GM18907 (cell line): ENCODE data around the gene FOXC1.

Source experiments
- ATAC-seq: cut with Tn5 transposase; IDR thresholded peaks from one replicate; pipeline ENCODE4 v1.9.1; 2021; ENCODE audit warnings: mild to moderate bottlenecking, moderate library complexity; ENCODE audit not compliant: unreplicated experiment

The FOXC1 gene

DNA sequence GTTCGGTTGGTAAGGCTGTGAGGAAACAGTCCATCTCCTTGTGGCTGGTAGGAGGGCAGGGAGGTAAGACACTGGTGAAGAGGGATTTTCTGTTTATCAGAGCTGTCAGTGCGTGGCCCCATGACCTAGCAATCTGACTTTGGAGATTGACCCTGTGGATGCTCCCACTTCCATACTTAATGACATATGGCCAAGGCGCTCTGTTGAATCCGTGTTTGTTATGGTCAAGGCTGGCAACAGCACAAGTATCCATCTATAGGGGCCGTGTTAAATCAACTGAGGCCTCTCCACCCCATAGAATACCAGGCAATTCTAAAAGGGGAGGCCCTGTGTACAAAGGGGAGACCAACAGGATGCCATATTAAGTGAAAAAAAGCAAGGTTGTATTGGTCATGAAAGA lies 25.6 kb upstream of the FOXC1 start:
- ATAC-seq, result no peak

DNA sequence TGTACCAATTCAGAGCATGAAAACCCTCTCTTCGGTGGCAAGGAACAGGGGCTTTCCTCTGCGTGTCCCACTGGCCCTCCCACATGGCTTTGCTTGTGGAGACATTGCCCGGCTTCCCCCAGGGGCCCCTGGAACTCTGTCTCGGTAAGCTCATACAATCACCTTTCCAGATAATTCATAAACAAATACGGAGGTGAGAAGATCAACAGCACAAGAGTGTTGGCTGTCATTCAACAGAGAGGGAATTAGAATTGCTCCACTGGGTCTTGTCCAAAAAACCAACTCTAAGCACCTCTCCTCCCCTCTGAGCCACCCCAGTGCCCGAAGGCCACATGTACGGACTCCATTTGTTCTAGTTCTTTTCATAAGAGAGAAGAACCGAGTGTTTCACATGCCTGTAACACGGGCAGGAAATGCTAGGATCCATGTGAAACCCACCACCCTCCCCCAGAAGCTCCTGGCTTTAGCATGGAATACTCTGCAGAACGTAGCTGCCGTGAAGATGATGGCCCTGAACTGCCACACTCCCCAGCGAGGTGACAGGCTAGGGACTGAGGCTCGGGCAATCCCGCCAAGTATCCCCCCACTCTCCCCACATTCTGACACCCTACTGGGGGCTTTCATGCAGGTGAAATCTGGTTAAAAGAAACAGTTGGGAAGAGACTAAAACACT lies 24.6 kb upstream of the FOXC1 start:
- no peak for ATAC-seq

DNA sequence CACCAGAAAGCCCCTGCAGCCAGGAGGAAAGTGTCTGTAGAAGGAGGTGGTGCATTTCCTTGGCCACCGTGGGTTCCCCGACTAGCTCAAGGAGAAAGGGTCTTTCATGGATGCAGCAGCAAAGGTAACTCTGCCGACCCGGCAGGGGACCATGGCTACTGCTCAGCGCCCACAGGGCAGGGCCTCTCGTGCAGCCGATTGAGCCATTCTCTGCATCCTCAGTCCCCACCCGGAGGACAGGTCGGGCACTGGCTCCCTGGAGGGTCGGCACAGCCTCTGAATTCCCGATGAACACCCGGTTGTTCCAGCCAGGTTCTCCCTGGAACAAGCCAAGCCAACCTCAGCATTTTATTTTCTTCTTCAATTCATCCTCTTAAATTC lies 24.1 kb upstream of the FOXC1 start:
- ATAC-seq, result no peak

DNA sequence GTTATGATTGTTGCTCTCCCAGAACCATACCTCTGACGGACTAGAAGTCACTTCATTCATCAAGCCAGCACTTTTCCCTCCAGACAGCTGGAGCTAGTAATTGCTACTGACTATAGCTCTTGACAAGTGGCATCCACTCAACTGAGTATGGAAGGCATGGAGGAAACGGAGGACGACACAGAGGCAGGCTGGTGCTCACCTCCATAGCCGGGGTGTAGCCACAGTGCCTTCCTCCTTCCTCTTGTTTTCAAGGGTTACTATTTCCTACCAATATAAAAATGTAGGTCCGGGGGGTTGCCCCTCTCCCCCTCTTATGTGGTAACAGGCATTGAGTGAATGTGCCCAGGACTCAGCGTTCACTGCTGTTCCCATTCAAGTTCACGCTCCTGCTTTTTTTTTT lies 23.5 kb upstream of the FOXC1 start:
- no peak for ATAC-seq

DNA sequence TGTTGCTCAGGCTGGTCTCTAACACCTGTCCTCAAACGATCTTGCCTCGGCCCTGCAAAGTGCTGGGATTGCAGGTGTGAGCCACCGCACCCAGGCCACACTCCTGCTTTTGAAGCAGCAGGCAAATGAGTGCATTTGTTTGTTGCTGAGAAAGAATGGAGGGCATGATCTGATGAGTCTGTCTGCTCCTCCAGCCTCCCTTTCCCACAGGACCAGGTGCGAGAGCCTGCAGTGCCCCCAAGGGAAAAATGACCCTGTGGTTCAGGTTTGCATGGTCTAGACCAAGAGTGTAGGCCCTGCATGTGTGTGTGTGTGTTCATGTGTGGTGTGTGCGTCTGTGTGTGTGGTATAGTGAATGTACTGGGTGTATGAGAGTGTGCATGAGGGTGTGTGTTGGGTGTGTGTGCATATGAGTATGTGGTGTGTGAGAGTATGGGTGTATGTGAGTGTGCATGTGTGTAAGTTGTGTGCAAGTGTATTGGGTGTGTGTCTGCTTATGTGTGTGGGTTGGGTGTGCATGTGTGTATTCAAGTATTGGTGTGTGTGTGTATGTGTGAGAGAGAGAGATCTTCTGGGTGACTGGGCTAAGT lies 22.8 kb upstream of the FOXC1 start:
- ATAC-seq, result no peak

DNA sequence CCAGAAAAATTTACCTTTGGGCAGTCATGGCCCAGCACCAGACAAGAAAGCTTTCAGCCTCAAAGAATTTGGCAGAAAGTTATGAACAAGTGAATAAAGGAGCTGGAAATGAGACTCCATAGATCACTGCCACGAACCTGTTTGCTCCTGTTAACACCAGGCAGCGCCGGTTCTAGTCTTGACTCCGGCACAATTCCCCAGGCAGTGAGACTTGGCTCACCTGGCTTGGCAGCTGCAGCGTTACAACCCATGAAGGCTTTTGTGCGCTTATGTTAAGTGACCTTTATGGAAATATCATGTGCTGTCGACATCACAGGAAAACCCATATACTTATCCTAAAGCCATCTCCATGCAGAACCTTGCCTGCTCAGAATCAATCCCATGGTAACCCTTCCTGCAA lies 22.2 kb upstream of the FOXC1 start:
- ATAC-seq, result no peak

DNA sequence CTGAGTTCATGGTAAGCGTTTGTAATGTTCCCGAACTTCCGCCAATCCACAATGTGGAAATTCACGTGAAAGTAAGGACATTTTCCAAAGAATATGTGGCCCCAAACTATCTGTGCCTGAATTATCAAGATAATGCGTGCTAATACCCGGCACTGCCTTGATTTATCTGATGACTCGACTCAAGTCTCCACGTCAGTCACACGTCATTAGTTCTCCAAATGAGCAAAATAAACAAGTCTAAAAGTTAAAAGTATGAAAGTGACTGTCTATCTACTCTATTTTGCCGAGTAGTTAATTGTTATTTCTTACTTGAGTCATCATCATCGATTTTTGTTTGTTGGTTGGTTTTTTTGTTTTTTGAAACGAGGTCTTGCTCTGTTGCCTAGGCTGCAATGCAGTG lies 21.7 kb upstream of the FOXC1 start:
- ATAC-seq, result no peak

DNA sequence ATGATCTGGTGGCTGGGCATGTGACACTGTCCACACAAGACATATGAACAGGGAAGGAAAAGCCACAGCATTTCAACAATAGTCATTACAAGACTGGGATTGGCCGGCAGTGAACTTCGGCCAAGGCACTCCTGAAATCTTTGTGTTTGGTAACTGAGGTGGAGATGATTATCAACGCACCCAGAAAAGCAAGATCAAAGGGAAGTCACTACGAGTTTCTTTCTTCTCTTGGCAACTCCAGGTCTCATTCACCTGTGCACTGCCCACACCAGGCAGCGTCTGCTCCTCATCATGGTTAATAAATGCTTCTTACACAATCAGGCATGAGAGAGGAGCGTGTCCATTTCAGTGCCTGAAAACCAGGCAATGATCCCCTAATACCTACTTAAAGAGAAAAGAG lies 20.5 kb upstream of the FOXC1 start:
- no peak for ATAC-seq

DNA sequence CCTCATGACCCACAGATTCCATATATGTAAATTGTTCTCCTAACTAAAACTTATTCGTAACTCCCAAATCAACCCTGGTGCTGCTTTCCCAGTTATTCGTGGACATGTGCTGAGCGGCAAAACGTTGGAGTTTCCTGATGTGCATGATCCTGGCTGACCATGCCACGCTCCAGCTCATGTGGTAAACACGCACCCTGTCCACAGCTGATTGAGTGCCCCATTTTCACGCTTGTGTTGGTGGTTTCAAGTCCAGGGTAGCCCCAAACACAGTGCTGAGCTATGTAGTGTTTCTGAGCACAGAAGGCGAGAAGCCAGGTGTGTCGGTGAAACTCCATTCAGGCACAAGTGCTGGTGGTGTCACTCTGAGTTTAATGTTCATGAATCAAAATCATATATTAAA lies 19.1 kb upstream of the FOXC1 start:
- ATAC-seq, result no peak

DNA sequence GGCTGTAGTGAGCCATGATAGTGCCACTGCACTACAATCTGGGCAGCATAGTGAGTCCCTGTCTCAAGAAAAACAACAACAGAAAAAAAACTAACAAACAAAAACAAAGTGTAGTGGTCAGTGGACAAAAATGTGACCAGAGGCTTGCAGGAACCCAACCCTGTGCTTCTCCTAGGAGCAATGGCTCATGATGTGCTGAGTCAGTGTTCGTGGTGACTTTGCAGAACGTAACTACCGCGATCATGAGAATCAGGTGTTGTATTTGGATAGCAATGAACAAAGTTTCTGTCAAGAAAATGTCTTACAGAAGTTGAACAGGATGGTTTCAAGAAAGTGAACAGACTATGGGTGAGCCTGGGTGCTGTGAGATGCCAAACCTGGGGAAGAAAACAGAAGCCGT lies 18.5 kb upstream of the FOXC1 start:
- no peak for ATAC-seq

DNA sequence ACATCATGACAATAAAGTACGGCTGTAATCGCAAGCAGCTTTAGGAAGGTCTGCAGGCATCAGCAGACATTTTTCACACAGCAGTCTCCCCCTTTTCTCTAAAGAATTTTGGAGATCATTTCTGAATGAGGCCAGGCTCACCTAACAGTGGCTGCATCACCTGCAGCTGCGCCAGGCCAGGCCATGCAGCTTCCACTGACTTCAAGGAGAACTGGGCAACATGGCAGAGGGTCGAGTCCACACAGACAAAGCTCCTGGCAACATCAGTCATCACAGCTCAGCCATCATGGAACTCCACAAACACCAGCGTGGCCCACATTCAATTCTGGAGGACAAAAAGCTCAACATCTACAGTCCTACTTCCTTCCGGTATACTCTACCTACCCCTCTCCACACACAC lies 17.8 kb upstream of the FOXC1 start:
- ATAC-seq, result no peak

DNA sequence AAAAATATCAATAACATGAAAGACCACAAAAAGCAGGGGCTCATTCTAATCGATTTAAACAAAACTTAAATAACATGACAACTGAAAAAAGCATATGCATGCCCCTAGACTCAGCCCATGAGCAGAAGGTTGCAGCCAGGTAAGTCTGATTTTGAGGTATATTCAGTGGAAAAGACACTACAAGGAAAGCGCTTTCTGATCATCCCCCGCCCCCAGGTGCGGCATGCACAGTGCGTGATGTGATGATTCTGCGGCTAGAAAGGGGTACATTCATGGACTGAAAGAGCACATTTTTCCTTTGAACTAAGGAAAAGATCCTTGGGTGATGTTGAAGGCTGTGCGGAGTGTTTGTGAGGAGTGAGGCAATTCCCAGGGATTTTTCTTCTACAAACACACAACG lies 16.9 kb upstream of the FOXC1 start:
- no peak for ATAC-seq

DNA sequence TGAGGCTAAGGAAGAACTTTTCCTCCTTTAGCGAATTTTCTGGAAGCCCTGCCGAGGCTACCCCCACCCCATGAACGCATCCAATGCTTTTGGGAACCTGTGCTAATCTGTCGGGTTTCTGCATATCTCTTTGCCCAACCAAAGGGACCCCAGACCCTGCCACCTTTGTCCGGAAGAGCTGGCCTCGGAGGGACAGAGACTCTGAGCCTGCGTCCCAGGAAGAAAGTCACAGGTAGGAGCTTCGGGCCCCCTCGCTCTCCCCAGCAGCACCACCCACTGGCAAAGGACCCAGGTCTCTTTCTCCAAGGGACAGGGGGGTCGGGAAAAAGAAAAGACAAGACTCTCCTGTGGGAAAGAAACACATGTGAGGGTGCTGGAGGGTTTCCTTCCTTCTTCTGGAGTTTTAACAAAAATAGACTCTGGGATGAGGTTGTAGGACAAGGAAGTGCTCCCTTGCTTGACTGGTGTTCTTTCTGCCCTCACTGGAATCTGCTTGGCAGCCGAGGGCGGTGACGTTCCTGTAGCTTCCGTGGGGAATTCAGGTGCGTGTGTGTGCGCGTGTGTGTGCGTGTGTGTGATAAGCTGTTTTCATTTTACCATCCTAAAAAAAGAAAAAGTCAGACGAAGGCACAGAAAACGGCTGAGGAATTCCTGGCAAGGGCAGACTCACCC lies 16.3 kb upstream of the FOXC1 start:
- no peak for ATAC-seq

DNA sequence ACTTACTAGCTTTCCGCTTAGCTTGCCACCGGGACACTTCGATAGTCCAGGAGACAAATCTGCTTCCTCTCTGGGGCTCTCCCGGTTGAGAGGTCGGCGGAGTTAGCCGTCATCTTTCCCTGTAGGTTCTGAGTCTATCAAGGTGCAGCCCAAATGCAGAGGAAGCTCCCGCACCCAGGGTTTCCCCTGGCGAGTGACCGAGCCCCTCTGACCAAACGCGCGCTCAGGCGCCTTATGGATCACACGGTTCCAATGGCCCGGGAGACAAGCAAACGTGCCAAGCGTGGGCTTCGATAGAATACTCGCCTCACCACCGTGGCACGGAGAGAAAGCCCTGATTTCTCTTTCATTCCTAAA lies 15.8 kb upstream of the FOXC1 start:
- no peak for ATAC-seq

DNA sequence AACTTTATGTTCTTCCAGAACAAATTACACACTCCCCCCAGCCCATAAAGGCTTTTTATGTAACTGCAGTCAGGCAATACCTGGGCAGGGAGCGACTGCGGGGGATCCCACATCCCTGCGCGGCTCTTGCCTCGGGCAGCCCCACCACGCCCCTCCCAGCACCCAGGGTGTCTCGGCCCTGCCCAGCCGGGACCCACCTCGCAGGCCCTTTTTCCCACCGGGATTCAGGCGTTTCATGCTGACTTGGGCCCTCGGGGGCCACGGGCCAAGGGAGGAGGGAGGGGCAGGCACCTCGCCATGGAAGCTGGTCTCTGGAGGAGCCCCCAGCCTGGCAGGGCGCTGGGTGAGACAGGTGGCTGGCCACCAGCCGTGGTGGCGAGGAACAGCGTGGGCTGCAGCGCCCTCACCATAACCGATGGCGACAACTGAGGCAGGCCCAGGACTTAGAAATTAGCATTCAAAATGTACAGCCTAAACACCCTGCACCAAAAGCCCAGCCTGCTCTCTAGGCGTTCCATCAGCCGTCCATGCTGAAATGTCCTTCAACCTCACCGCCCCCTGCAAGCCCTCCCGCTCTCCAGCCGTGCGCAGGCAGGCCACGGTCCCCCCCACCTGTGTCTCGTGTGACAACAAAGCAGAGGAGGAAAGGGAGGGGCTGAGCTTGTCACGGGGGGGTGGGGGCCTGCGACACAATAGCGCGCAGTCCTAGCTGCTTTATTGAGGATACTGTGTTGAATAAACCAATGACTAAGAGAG lies 15.1 kb upstream of the FOXC1 start:
- ATAC-seq, result no peak

DNA sequence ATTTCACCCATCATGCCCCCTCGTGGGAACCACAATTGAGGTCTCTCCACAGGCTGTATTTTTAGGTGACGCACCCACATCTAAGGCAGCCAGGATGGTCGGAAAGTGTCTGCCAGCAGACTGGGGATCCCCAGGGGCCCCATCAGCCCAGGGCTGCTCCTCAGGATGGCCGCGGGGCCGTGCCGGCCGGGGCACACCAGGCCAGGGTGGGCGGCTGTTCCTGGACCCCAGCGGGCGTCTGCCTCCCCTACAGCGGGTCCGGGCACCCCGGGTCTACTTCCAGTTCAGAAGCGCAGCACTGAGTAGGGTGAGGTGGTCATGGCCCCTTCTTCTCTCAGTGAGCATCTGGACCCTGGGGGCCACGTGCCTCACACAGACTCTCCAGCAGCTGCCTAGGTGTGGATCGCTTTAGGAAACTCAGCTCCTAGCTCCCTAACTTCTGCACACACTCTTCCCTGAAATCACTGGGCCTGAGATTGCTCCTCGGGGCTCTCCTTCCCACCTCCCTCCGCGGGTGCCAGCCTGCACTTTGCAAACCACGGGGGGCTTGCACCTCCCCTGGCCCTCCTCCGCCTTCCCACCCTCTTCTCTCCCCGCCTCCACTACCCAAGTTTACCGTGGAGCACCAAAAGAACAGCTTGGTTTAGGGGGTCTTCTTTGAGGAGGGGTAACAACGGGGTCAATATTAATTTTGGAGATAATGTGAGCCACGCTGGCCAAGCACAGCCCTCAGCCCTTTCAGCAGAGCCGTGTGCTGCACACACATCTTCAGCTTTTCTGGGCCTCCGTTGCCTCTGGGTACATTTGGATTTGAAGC lies 14.2 kb upstream of the FOXC1 start:
- ATAC-seq, result no peak

DNA sequence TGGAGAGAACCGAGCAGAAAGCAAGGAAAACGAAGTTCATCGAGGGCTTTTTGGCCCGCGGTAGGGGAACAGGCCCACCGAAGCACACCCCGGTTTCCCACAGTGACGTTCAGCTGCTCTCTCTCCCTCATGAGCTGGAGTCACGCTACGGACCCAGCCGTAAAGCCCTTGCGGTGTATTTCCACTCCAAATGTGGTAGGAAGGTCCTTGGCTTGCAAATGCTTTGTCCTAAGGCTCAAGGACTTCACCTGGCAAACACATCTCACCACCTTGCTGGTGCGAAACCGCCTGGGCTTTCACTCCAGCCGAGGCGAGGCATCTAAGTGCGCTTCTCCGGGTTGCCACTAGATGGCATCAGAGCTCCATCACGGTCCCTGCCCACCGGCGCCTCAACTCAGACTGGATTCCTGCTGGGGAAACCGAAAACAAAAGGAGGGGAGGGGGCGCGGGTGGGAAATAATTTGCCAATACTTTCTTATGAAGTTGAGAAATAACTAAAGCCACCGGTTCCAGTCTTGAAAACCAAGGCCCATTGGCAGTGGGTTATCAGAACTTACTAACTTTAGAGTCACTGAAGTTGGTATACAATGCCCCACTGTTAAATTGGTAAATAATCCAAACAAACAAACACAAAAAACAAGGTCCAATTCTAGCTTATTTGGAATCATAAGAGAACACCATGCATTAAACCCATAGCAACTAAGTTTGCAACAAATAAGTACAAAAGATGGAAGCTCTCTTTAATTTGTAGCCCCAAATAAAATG lies 13.4 kb upstream of the FOXC1 start:
- no peak for ATAC-seq

DNA sequence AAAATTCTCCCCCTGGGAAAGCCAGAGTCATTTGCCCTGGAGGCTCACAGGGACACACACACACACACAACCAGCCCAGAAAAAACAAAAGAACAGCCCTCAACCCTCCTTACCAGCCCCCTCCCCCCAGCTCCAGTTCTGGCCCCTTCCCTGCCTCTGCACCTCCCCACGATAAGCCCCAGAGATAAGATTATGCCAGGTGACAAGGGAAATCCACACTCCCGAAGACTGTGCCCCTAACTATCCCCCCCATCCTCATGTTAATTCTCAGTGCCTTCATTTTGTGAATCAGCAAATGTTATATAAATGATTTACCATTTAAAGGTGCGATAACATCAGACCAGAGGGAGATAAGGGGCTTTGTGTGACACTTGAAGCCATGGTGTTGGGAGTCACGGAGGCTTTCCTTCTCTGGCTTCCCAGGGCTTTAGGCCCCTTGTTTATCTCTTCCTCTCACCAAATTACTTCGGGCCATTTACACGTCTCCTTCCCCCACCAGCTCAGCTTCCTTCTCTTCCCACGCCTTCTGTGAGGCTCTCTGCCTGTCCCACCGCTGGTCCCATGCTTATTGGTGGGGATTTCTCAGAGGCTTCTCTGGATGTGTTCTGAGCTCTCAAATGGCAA lies 12.5 kb upstream of the FOXC1 start:
- no peak for ATAC-seq

DNA sequence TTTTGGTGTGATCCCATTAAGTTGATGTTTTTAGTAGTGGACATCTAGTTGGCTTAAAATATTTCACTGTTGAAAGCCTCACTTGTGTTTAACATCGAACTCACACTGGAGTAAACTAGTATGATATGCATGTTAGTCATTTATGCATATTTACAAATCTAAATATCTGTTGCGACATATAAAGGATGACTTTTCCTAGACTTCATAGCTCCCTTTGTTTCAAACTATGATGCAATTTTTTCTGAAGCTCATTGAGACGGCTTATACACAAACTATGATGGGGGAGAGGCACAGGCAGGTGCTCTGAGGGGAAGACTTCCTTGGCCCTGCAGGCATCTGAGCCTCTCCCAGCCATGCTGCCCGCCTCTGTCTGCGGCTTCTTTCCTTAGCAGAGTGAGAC lies 11.8 kb upstream of the FOXC1 start:
- no peak for ATAC-seq

DNA sequence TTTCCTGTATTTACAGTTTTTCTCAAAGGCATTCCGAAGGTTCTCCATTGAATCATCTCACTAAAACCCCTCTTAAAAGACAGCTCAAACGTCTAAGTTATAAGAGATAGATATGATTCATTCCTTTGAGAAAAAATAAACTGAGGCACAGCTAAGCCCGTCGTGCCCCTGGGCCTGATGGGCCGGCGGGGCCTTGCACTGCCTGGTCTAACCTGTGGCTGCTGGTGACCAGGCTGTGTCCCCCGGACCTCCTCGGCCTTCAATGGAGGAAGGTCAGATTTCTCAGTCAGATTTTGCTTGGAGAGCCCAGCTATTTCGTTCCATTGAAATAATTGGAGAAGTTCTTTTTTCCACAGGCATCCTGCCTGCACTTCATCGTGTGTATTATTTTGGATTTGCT lies 11.3 kb upstream of the FOXC1 start:
- no peak for ATAC-seq
